ENCODE results near the gene TRRAP. TPM values are rescaled to one million over a fixed set of nuclear protein-coding genes. Genes with fewer than 3 reads are reported as not detected.

TRRAP gene
- total and polyA plus RNA-seq, 5 donors from 2014 or later = 2.9 to 66.5 (median 3.8) TPM

DNA sequence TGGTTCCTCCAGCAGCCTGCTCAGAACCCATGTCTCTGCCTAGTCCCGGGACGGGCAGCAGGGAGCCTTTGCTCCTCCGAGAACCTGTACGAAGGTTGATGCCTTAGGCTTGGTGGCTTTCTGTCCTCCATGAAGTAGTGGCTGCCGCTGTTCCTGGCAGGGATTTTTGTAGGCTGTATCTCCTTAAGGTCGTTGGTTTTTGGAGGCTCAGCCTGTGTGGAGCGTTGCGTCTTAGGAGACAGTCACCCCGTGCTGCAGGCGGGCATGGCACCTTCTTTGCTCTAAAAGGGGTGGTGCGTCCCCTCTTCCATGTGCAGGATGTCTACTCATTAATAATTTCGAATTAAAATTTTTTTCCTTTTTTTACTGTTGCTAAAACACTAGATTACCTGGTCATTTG, 92.5 kb downstream of the TRRAP start:
- H3K4me3 ChIP-seq (ENCODE audit: low read depth, low read length) = no peak overlapping the region
- no peak overlapping the region for H3K27ac ChIP-seq (ENCODE audit: insufficient read depth, low read length, poor library complexity, severe bottlenecking)
- Mint-ChIP-seq H3K27me3 (no peaks in the 10 kb centered on the region), H3K4me3 (no peak overlapping the region), H3K36me3 (peaks cover 73% of the 10 kb centered on the region), H3K4me1 (peaks cover 0 to 2% (median 0%) of the 10 kb centered on the region in 4 donors), H3K9me3 (no peaks in the 10 kb centered on the region), H3K27ac (peak overlapping the region in 1 of 3 donors; percentile 22)
- ATAC-seq (ENCODE audit: low read depth in 2 of 2) (no peak), DNase-seq (no peak)
- H3K4me1 ChIP-seq (ENCODE audit: control insufficient read depth, insufficient read depth, low read length, poor library complexity, severe bottlenecking) = no peaks in the 10 kb centered on the region
- H3K36me3 ChIP-seq (ENCODE audit: control insufficient read depth, insufficient read depth, low read length) = peaks cover 95% of the 10 kb centered on the region
- H3K9me3 ChIP-seq (ENCODE audit: control insufficient read depth in 2 of 2, low read length in 2 of 2) = no peaks in the 10 kb centered on the region
- H3K27me3 ChIP-seq (ENCODE audit: control insufficient read depth, insufficient read depth, low read length) = no peaks in the 10 kb centered on the region

DNA sequence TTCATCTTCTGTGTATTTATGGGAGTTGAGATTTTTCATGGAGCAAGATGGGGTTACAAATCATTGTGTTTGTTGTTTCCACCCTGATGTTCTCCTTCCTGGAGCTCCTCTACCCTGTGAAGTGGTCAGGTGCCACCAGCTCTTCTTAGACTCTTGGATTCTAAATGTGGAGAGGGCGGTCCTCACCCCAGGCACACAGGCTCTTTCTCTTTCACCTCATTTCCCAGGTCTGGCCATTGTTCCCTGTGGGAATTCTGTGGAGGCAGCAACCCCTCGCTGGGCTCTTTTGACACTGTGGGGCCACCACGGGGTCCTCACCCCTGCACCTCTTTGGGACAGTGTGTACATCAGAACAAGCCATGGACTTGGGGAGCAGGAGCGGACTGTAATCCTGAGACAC, 95.9 kb downstream of the TRRAP start:
- Histone ChIP-seq H3K4me1 (ENCODE audit: control insufficient read depth, insufficient read depth, low read length, poor library complexity, severe bottlenecking) (no peaks in the 10 kb centered on the region), H3K9me3 (ENCODE audit: control insufficient read depth in 2 of 2, low read length in 2 of 2) (no peaks in the 10 kb centered on the region), H3K27me3 (ENCODE audit: control insufficient read depth, insufficient read depth, low read length) (no peaks in the 10 kb centered on the region), H3K27ac (ENCODE audit: insufficient read depth, low read length, poor library complexity, severe bottlenecking) (no peak overlapping the region), H3K4me3 (ENCODE audit: low read depth, low read length) (no peak overlapping the region), H3K36me3 (ENCODE audit: control insufficient read depth, insufficient read depth, low read length) (peaks cover 97% of the 10 kb centered on the region)
- no peak for DNase-seq
- Mint-ChIP-seq H3K27ac (no peak overlapping the region), H3K4me1 (no peaks in the 10 kb centered on the region), H3K36me3 (peaks cover 63% of the 10 kb centered on the region), H3K9me3 (no peaks in the 10 kb centered on the region), H3K4me3 (no peak overlapping the region), H3K27me3 (no peaks in the 10 kb centered on the region)
- ATAC-seq (ENCODE audit: low read depth in 2 of 2) = no peak

DNA sequence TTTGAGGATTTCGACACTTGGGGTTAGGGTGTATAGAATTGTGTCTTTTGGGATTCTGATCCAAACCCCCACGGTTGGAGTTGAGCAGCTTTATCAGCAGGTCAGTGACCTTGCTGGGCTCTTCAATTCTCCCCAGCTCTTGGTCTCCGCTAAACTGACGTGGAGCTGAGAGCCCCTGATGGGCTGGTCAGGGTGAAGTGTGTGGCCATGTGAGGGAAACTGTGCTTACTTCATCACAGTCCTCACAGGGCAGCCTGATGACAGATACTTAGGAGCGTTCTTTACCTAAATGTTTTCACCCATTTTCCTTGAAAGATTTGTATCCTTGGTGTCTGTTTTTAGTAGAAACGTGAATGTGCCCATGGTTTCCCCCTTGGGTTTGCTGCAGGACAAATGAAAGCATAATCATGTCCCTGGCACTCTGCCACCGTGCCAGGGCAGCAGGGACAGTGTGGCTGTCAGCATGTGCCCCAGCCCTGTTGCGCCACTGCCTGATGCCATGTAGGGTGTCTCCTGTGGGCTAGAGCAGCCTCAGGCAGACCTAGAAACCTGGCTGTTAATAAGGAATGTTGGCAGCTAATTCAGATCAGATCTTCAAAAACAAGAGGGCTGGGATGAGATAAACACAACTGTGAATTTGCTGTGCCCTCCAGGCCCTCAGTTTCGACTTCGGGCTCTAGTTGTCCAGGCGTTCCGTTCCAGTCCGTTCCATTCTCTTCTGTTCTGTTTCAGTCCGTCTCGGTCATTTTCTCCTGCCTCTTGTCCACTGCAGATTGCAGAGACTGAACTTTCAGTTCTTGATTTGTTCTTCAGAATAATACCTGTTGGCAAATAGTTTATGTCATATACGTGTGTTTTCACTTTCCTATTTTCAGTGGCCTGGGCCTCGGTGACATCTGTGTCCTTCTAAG, 96.8 kb downstream of the TRRAP start:
- ATAC-seq (ENCODE audit: low read depth in 2 of 2) (no peak), DNase-seq (no peak)
- Mint-ChIP-seq H3K9me3 (no peaks in the 10 kb centered on the region), H3K4me1 (peaks cover 0 to 2% (median 0%) of the 10 kb centered on the region in 4 donors), H3K36me3 (peaks cover 63% of the 10 kb centered on the region), H3K4me3 (no peak overlapping the region), H3K27ac (peak overlapping the region in 1 of 3 donors; percentile 41), H3K27me3 (no peaks in the 10 kb centered on the region)
- Histone ChIP-seq H3K27ac (ENCODE audit: insufficient read depth, low read length, poor library complexity, severe bottlenecking) (no peak overlapping the region), H3K4me1 (ENCODE audit: control insufficient read depth, insufficient read depth, low read length, poor library complexity, severe bottlenecking) (no peaks in the 10 kb centered on the region), H3K4me3 (ENCODE audit: low read depth, low read length) (no peak overlapping the region), H3K36me3 (ENCODE audit: control insufficient read depth, insufficient read depth, low read length) (peaks cover 98% of the 10 kb centered on the region), H3K27me3 (ENCODE audit: control insufficient read depth, insufficient read depth, low read length) (no peaks in the 10 kb centered on the region), H3K9me3 (ENCODE audit: control insufficient read depth in 2 of 2, low read length in 2 of 2) (no peaks in the 10 kb centered on the region)

DNA sequence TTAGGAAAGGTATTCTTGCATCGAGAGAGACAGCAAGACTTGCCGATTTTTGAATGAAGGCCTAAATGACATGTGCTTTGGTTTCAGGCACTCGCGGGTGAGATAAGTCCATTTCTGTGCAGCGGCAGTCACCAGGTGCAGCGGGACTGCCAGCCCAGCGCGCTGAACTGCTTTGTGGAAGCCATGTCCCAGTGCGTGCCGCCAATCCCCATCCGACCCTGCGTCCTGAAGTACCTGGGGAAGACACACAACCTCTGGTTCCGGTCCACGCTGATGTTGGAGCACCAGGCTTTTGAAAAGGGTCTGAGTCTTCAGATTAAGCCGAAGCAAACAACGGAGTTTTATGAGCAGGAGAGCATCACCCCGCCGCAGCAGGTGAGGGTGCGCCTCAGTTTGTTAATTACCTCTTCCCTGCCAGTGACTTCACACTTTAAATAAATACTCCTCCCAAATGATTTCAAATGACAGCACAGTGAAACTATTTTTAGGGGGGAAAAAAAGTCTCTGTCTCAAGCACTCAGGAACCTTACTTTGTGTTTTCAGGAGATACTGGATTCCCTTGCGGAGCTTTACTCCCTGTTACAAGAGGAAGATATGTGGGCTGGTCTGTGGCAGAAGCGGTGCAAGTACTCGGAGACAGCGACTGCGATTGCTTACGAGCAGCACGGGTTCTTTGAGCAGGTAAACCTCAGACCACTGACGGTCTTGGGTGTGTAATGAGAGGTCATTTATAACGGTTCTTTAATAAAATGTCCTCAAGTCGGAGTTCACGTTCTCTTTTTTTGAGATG, 98.3 kb downstream of the TRRAP start:
- ATAC-seq (ENCODE audit: low read depth in 2 of 2) = no peak
- Mint-ChIP-seq H3K27me3 (no peaks in the 10 kb centered on the region), H3K4me1 (peaks cover 0 to 2% (median 0%) of the 10 kb centered on the region in 4 donors), H3K9me3 (no peaks in the 10 kb centered on the region), H3K4me3 (no peak overlapping the region), H3K27ac (peak overlapping the region in 1 of 3 donors; percentile 41), H3K36me3 (peaks cover 61% of the 10 kb centered on the region)
- no peak overlapping the region for H3K4me3 ChIP-seq (ENCODE audit: low read depth, low read length)
- no peak overlapping the region for H3K27ac ChIP-seq (ENCODE audit: insufficient read depth, low read length, poor library complexity, severe bottlenecking)
- peaks cover 96% of the 10 kb centered on the region for H3K36me3 ChIP-seq (ENCODE audit: control insufficient read depth, insufficient read depth, low read length)
- DNase-seq = no peak
- H3K27me3 ChIP-seq (ENCODE audit: control insufficient read depth, insufficient read depth, low read length) = no peaks in the 10 kb centered on the region
- H3K4me1 ChIP-seq (ENCODE audit: control insufficient read depth, insufficient read depth, low read length, poor library complexity, severe bottlenecking) = no peaks in the 10 kb centered on the region
- no peaks in the 10 kb centered on the region for H3K9me3 ChIP-seq (ENCODE audit: control insufficient read depth in 2 of 2, low read length in 2 of 2)

DNA sequence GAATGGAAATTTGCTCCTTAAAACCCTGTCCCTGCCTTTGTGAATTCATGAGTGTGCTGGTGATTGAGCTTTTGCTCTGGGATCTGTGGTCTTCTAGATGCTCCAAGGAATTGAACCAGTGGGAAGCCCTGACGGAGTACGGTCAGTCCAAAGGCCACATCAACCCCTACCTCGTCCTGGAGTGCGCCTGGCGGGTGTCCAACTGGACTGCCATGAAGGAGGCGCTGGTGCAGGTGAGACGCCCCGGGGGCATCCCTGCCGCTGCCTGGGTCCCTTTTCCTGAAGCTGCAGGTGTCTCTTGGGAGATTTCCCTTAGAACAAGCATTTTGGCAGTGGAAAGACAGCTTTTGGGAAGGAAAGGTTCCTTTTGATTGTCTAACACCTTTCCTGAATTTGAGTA, 100.3 kb downstream of the TRRAP start:
- H3K27me3 ChIP-seq (ENCODE audit: control insufficient read depth, insufficient read depth, low read length) = no peaks in the 10 kb centered on the region
- DNase-seq (no peak), ATAC-seq (ENCODE audit: low read depth in 2 of 2) (no peak)
- H3K4me3 Mint-ChIP-seq = no peak overlapping the region
- H3K4me1 ChIP-seq (ENCODE audit: control insufficient read depth, insufficient read depth, low read length, poor library complexity, severe bottlenecking) = no peaks in the 10 kb centered on the region
- no peaks in the 10 kb centered on the region for H3K27me3 Mint-ChIP-seq
- no peak overlapping the region for H3K27ac ChIP-seq (ENCODE audit: insufficient read depth, low read length, poor library complexity, severe bottlenecking)
- H3K9me3 ChIP-seq (ENCODE audit: control insufficient read depth in 2 of 2, low read length in 2 of 2) = no peaks in the 10 kb centered on the region
- H3K36me3 ChIP-seq (ENCODE audit: control insufficient read depth, insufficient read depth, low read length) = peaks cover 97% of the 10 kb centered on the region
- peaks cover 57% of the 10 kb centered on the region for H3K36me3 Mint-ChIP-seq
- H3K4me1 Mint-ChIP-seq = peaks cover 0 to 2% (median 0%) of the 10 kb centered on the region in 4 donors
- no peak overlapping the region for H3K4me3 ChIP-seq (ENCODE audit: low read depth, low read length)
- H3K27ac Mint-ChIP-seq = no peak overlapping the region
- peaks cover 0 to 3% (median 0%) of the 10 kb centered on the region in 7 donors for H3K9me3 Mint-ChIP-seq

DNA sequence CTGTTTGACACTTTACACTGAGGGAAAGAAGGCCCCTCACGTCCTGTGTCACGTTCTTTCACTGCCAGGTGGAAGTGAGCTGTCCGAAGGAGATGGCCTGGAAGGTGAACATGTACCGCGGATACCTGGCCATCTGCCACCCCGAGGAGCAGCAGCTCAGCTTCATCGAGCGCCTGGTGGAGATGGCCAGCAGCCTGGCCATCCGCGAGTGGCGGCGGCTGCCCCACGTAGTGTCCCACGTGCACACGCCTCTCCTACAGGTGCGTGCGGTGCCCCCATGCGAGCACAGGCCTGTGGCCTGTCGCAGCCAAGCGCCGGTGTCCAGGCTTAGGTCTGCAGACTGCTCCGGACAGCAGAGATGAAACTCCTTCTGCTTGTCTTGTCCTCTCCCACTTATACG, 103.4 kb downstream of the TRRAP start:
- Mint-ChIP-seq H3K9me3 (peaks cover 0 to 9% (median 2%) of the 10 kb centered on the region in 7 donors), H3K4me3 (no peak overlapping the region), H3K4me1 (peaks cover 0 to 4% (median 2%) of the 10 kb centered on the region in 4 donors), H3K27ac (no peak overlapping the region), H3K27me3 (no peaks in the 10 kb centered on the region), H3K36me3 (peaks cover 69% of the 10 kb centered on the region)
- no peaks in the 10 kb centered on the region for H3K4me1 ChIP-seq (ENCODE audit: control insufficient read depth, insufficient read depth, low read length, poor library complexity, severe bottlenecking)
- H3K9me3 ChIP-seq (ENCODE audit: control insufficient read depth in 2 of 2, low read length in 2 of 2) = peaks cover 0 to 5% of the 10 kb centered on the region in 2 experiments
- no peak overlapping the region for H3K4me3 ChIP-seq (ENCODE audit: low read depth, low read length)
- peaks cover 98% of the 10 kb centered on the region for H3K36me3 ChIP-seq (ENCODE audit: control insufficient read depth, insufficient read depth, low read length)
- H3K27me3 ChIP-seq (ENCODE audit: control insufficient read depth, insufficient read depth, low read length) = no peaks in the 10 kb centered on the region
- H3K27ac ChIP-seq (ENCODE audit: insufficient read depth, low read length, poor library complexity, severe bottlenecking) = no peak overlapping the region
- ATAC-seq (ENCODE audit: low read depth in 2 of 2) (no peak), DNase-seq (no peak)

DNA sequence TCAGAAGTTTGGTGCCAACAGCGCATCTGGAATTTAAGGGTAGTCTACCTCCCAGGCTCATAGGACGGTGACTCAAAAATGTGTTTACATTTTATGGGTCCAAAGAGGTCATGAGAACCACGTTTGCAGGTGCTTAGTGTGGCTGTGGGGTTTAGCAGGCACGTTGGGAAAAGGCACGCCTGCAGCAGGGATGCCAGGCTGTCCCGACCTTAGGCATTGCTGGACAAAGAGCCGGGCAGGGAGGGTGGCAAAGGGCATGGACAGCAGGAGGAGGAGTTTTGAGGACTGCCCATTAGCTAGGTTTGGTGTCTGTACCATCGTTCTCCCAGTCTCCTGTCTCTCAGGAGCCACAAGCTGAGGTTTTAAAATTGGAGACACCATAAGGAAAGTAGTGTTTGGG, 104.4 kb downstream of the TRRAP start:
- Mint-ChIP-seq H3K36me3 (peaks cover 79% of the 10 kb centered on the region), H3K4me3 (no peak overlapping the region), H3K4me1 (peaks cover 0 to 4% (median 3%) of the 10 kb centered on the region in 4 donors), H3K9me3 (peaks cover 0 to 9% (median 2%) of the 10 kb centered on the region in 7 donors), H3K27ac (no peak overlapping the region), H3K27me3 (no peaks in the 10 kb centered on the region)
- Histone ChIP-seq H3K27ac (ENCODE audit: insufficient read depth, low read length, poor library complexity, severe bottlenecking) (no peak overlapping the region), H3K9me3 (ENCODE audit: control insufficient read depth in 2 of 2, low read length in 2 of 2) (peaks cover 0 to 5% of the 10 kb centered on the region in 2 experiments), H3K4me1 (ENCODE audit: control insufficient read depth, insufficient read depth, low read length, poor library complexity, severe bottlenecking) (no peaks in the 10 kb centered on the region), H3K27me3 (ENCODE audit: control insufficient read depth, insufficient read depth, low read length) (no peaks in the 10 kb centered on the region), H3K4me3 (ENCODE audit: low read depth, low read length) (no peak overlapping the region), H3K36me3 (ENCODE audit: control insufficient read depth, insufficient read depth, low read length) (peaks cover 89% of the 10 kb centered on the region)
- ATAC-seq (ENCODE audit: low read depth in 2 of 2) (no peak), DNase-seq (no peak)
